Astrocyte (in vitro differentiated cells and primary cell): ENCODE data around the gene NRP1. TPM values are rescaled to one million over a fixed set of nuclear protein-coding genes. Genes with fewer than 3 reads are reported as not detected.

ENCODE experiments used
- DNase-seq: peaks from one replicate; pipeline ENCODE4 v3.0.0-alpha.2; 2010; ENCODE audit warnings: low read depth
- FAIRE-seq: peaks from 2 replicates; lab custom pipeline; 2011; peaks lifted over from hg19 to GRCh38; lab: Jason Lieb, UNC
- H2AFZ ChIP-seq: 2 replicates; pipeline ENCODE4 v1.6.0; 2012; ENCODE audit warnings: low read depth, low read length, inconsistent platforms
- H3K27ac ChIP-seq: 2 replicates; pipeline ENCODE4 v1.5.1; 2011; ENCODE audit warnings: low read depth, low read length, inconsistent platforms
- H3K27me3 ChIP-seq: 2 replicates; pipeline ENCODE4 v1.6.0; 2011; ENCODE audit warnings: low read length, inconsistent platforms; ENCODE audit not compliant: insufficient read depth
- H3K36me3 ChIP-seq: 2 replicates; pipeline ENCODE4 v1.5.1; 2011; ENCODE audit warnings: low read length, inconsistent platforms; ENCODE audit not compliant: insufficient read depth
- H3K4me1 ChIP-seq: 2 replicates; pipeline ENCODE4 v1.5.1; 2011; ENCODE audit warnings: low read length, inconsistent platforms; ENCODE audit not compliant: insufficient read depth
- H3K4me2 ChIP-seq: 2 replicates; pipeline ENCODE4 v1.6.0; 2012; ENCODE audit warnings: low read length, inconsistent platforms
- H3K4me3 ChIP-seq: 2 replicates; pipeline ENCODE4 v1.5.1; 2011; ENCODE audit warnings: low read depth, mild to moderate bottlenecking, low read length, inconsistent platforms; ENCODE audit not compliant: insufficient read depth
- H3K79me2 ChIP-seq: 2 replicates; pipeline ENCODE4 v1.6.0; 2012; ENCODE audit warnings: mild to moderate bottlenecking, low read length, inconsistent platforms; ENCODE audit not compliant: insufficient read depth
- H3K9ac ChIP-seq: 2 replicates; pipeline ENCODE4 v1.6.0; 2012; ENCODE audit warnings: mild to moderate bottlenecking, low read length, inconsistent platforms
- H3K9me3 ChIP-seq: 2 replicates; pipeline ENCODE4 v1.5.1; 2012; ENCODE audit warnings: low read depth, mild to moderate bottlenecking, low read length, inconsistent platforms; ENCODE audit not compliant: insufficient read depth
- H4K20me1 ChIP-seq: 2 replicates; pipeline ENCODE4 v1.6.0; 2012; ENCODE audit warnings: low read length, inconsistent platforms; ENCODE audit not compliant: insufficient read depth
- H3K27ac Mint-ChIP-seq: one replicate; pipeline ENCODE4 v1.8.0; 2021; ENCODE audit warnings: mild to moderate bottlenecking, mixed read lengths; ENCODE audit not compliant: unreplicated experiment
- H3K27me3 Mint-ChIP-seq: one replicate; pipeline ENCODE4 v1.8.0; 2021; ENCODE audit warnings: low read depth, mixed read lengths; ENCODE audit not compliant: unreplicated experiment
- H3K36me3 Mint-ChIP-seq: one replicate; pipeline ENCODE4 v1.8.0; 2021; ENCODE audit warnings: low read depth, mixed read lengths; ENCODE audit not compliant: unreplicated experiment
- H3K4me1 Mint-ChIP-seq: one replicate; pipeline ENCODE4 v1.8.0; 2021; ENCODE audit warnings: low read depth, mixed read lengths; ENCODE audit not compliant: unreplicated experiment
- H3K4me3 Mint-ChIP-seq: one replicate; pipeline ENCODE4 v1.8.0; 2021; ENCODE audit warnings: mild to moderate bottlenecking, moderate library complexity, mixed read lengths; ENCODE audit not compliant: unreplicated experiment
- H3K9me3 Mint-ChIP-seq: one replicate; pipeline ENCODE4 v1.8.0; 2021; ENCODE audit warnings: mild to moderate bottlenecking, mixed read lengths; ENCODE audit not compliant: unreplicated experiment
- CTCF ChIP-seq: IDR thresholded peaks from 2 replicates; pipeline ENCODE4 v1.5.1; 2011; ENCODE audit warnings: low read depth, mild to moderate bottlenecking, inconsistent platforms, low read length, moderate library complexity; ENCODE audit not compliant: insufficient read depth
- EZH2 ChIP-seq: IDR thresholded peaks from 2 replicates; pipeline ENCODE4 v1.6.1; 2012; ENCODE audit warnings: mild to moderate bottlenecking, low read length, inconsistent platforms; ENCODE audit not compliant: insufficient read depth
- total RNA-seq: library from RNA; stranded (reverse); gene quantifications from 2 replicates; pipeline ENCODE4 v1.2.1, GENCODE V29; 2021

Gene NRP1
- total RNA-seq, 1 donor from 2014 or later: 59.4 TPM

- Mint-ChIP-seq H3K9me3 (peaks cover 14% of the 10 kb centered on the region), H3K4me1 (peaks cover 19% of the 10 kb centered on the region), H3K36me3 (no peaks in the 10 kb centered on the region), H3K27ac (no peak overlapping the region), H3K4me3 (no peak overlapping the region), H3K27me3 (no peaks in the 10 kb centered on the region)
- no peak overlapping the region for H3K9ac ChIP-seq
- no peaks in the 10 kb centered on the region for H4K20me1 ChIP-seq
- no peaks in the 10 kb centered on the region for H3K36me3 ChIP-seq
- peak overlapping the region; percentile 27 for H3K27ac ChIP-seq
- FAIRE-seq: no peak
- H3K4me3 ChIP-seq: no peak overlapping the region
- peak overlapping the region; percentile 3 for H3K4me2 ChIP-seq
- no peaks in the 10 kb centered on the region for H3K9me3 ChIP-seq
- peak overlapping the region; percentile 14 for H2AFZ ChIP-seq
- H3K27me3 ChIP-seq: no peaks in the 10 kb centered on the region
- no peaks in the 10 kb centered on the region for H3K79me2 ChIP-seq
- DNase-seq: no peak
- no peak for TF ChIP-seq EZH2
- TF ChIP-seq CTCF: no peak
- peaks cover 27% of the 10 kb centered on the region for H3K4me1 ChIP-seq
These were observed 188.8 kb downstream of the NRP1 start for GRCh38 chr10:33145451-33146188.

DNA sequence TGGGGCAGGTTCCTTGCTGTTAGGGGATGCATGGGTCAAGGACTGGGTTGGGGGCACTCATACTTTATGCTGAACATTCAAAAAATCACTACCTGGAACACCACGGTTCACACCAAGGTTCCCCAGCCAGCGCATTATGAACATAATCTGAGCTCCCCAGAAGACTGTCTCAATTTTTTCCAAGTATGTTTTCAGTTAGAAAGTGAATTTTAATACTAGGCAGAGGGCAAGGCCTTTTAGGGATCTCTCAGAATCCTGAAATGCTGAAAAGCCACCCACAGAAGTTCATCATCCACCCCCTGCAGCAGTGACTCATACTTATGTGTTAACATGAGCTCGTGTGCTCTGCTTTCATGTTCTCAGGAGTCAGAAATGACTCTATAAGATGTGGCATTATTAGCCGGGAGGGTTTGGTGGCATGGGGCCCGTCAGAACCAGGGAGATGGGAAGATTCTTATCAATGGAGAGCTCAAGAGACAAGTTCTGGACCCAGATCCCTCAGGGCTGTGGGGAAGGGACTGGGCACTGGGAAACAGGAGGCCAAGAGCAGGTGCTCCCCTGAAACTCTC is 191.2 kb downstream of the NRP1 start:
- peak overlapping the region; percentile 72 for H3K27ac ChIP-seq
- H3K4me2 ChIP-seq: peak overlapping the region; percentile 64
- DNase-seq (peak; percentile 86), FAIRE-seq (peak; percentile 80)
- Mint-ChIP-seq H3K36me3 (no peaks in the 10 kb centered on the region), H3K27ac (peak overlapping the region; percentile 88), H3K27me3 (no peaks in the 10 kb centered on the region), H3K9me3 (peaks cover 14% of the 10 kb centered on the region), H3K4me1 (peaks cover 24% of the 10 kb centered on the region), H3K4me3 (peak overlapping the region; percentile 42)
- no peaks in the 10 kb centered on the region for H3K79me2 ChIP-seq
- TF ChIP-seq CTCF (no peak), EZH2 (no peak)
- H4K20me1 ChIP-seq: no peaks in the 10 kb centered on the region
- no peak overlapping the region for H2AFZ ChIP-seq
- H3K9me3 ChIP-seq: no peaks in the 10 kb centered on the region
- H3K9ac ChIP-seq: peak overlapping the region; percentile 38
- no peaks in the 10 kb centered on the region for H3K36me3 ChIP-seq
- no peaks in the 10 kb centered on the region for H3K27me3 ChIP-seq
- H3K4me1 ChIP-seq: peaks cover 27% of the 10 kb centered on the region
- peak overlapping the region; percentile 25 for H3K4me3 ChIP-seq

DNA sequence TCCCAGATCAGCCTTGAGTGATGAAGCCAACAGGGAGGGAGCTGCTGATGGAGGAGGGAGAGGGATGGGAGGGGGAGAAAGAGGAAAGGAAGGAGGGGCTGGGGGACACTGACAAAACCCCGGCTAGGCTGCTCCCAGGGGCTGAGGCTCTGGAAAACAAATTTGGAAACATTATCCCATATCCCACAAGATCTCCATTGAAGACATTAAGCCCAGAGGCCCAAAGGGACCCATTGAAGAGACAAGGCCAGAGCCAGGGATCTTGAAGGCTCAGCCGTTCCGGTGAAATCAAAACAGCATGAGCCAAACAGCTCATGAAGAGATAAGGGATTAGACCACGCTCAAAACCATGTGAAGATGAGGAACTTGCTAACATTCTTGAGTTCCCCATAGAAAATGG is 192.2 kb downstream of the NRP1 start:
- peaks cover 29% of the 10 kb centered on the region for H3K4me1 Mint-ChIP-seq
- Histone ChIP-seq H3K27me3 (no peaks in the 10 kb centered on the region), H3K27ac (peak overlapping the region; percentile 72), H3K9me3 (no peaks in the 10 kb centered on the region), H3K4me1 (peaks cover 31% of the 10 kb centered on the region), H3K4me3 (no peak overlapping the region), H2AFZ (no peak overlapping the region), H3K9ac (no peak overlapping the region), H4K20me1 (no peaks in the 10 kb centered on the region), H3K36me3 (no peaks in the 10 kb centered on the region), H3K79me2 (no peaks in the 10 kb centered on the region), H3K4me2 (peak overlapping the region; percentile 64)
- FAIRE-seq: peak; percentile 5
- no peak for DNase-seq
- no peak overlapping the region for H3K4me3 Mint-ChIP-seq
- H3K9me3 Mint-ChIP-seq: peaks cover 12% of the 10 kb centered on the region
- no peaks in the 10 kb centered on the region for H3K27me3 Mint-ChIP-seq
- peak overlapping the region; percentile 88 for H3K27ac Mint-ChIP-seq
- TF ChIP-seq CTCF (no peak), EZH2 (no peak)
- peaks cover 1% of the 10 kb centered on the region for H3K36me3 Mint-ChIP-seq
